ENCODE results near the gene HTR4.

DNA sequence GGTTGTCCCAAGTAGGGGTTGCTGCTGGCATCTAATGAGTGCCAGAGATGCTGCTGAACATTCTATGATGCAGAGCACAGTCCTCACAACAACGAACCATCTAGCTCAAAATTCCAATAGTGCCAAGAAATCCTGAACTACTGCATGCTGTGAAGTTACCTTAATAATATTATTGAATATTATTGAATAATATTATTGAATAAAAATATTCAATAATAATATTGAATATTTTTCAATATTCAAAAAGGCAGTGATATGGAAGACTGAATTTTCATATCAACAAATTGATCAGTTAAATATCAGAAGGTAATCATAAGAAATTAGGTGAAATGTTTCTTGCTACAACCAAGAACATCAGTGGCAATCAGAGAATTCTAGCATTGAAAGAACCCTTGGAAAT lies 2.8 kb downstream of the HTR4 start:
- TF ChIP-seq, protein P1, sequence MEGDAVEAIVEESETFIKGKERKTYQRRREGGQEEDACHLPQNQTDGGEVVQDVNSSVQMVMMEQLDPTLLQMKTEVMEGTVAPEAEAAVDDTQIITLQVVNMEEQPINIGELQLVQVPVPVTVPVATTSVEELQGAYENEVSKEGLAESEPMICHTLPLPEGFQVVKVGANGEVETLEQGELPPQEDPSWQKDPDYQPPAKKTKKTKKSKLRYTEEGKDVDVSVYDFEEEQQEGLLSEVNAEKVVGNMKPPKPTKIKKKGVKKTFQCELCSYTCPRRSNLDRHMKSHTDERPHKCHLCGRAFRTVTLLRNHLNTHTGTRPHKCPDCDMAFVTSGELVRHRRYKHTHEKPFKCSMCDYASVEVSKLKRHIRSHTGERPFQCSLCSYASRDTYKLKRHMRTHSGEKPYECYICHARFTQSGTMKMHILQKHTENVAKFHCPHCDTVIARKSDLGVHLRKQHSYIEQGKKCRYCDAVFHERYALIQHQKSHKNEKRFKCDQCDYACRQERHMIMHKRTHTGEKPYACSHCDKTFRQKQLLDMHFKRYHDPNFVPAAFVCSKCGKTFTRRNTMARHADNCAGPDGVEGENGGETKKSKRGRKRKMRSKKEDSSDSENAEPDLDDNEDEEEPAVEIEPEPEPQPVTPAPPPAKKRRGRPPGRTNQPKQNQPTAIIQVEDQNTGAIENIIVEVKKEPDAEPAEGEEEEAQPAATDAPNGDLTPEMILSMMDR (IDR thresholded peaks at IDR 0.05; ENCODE audit: poor library complexity, severe bottlenecking) = no peak
- no peak for TF ChIP-seq EZH2 (IDR thresholded peaks at IDR 0.05; ENCODE audit: borderline replicate concordance, insufficient read depth, low read length, poor library complexity, severe bottlenecking)
- TF ChIP-seq, protein P2, sequence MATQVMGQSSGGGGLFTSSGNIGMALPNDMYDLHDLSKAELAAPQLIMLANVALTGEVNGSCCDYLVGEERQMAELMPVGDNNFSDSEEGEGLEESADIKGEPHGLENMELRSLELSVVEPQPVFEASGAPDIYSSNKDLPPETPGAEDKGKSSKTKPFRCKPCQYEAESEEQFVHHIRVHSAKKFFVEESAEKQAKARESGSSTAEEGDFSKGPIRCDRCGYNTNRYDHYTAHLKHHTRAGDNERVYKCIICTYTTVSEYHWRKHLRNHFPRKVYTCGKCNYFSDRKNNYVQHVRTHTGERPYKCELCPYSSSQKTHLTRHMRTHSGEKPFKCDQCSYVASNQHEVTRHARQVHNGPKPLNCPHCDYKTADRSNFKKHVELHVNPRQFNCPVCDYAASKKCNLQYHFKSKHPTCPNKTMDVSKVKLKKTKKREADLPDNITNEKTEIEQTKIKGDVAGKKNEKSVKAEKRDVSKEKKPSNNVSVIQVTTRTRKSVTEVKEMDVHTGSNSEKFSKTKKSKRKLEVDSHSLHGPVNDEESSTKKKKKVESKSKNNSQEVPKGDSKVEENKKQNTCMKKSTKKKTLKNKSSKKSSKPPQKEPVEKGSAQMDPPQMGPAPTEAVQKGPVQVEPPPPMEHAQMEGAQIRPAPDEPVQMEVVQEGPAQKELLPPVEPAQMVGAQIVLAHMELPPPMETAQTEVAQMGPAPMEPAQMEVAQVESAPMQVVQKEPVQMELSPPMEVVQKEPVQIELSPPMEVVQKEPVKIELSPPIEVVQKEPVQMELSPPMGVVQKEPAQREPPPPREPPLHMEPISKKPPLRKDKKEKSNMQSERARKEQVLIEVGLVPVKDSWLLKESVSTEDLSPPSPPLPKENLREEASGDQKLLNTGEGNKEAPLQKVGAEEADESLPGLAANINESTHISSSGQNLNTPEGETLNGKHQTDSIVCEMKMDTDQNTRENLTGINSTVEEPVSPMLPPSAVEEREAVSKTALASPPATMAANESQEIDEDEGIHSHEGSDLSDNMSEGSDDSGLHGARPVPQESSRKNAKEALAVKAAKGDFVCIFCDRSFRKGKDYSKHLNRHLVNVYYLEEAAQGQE (IDR thresholded peaks at IDR 0.05; ENCODE audit: borderline replicate concordance) = no peak
- TF ChIP-seq POLR2AphosphoS5 (IDR thresholded peaks at IDR 0.05) = no peak
- no peak for TF ChIP-seq MXI1 (conservative IDR thresholded peaks at IDR 0.05; ENCODE audit: poor library complexity, severe bottlenecking)
- TF ChIP-seq EP300 (conservative IDR thresholded peaks at IDR 0.05; ENCODE audit: poor library complexity, severe bottlenecking) = no peak
- TF ChIP-seq RAD21 (conservative IDR thresholded peaks at IDR 0.05) = no peak

Data from neural cell (in vitro differentiated cells).